K562 (cell line): Measurements from ENCODE around the gene CPED1. TPM values are rescaled to one million over a fixed set of nuclear protein-coding genes. Genes with fewer than 3 reads are reported as not detected.

ENCODE experiments used
- DDX20 ChIP-seq: fragments of 450-650 bp; IDR thresholded peaks from 2 replicates; pipeline ENCODE4 v1.6.1; 2016; ENCODE audit warnings: missing genetic modification characterization, low read depth, mild to moderate bottlenecking, missing compliant biosample characterization, moderate library complexity
- KLF13 ChIP-seq: fragments of 450-650 bp; IDR thresholded peaks from 2 replicates; pipeline ENCODE4 v1.6.1; 2016; ENCODE audit warnings: missing genetic modification characterization, low read depth, mild to moderate bottlenecking, missing compliant biosample characterization, moderate library complexity, borderline replicate concordance
- MAZ ChIP-seq, 2 experiments: fragments of 450-650 bp in 1 of 2; sonication (generic) in 1 of 2; formaldehyde crosslinking; IDR thresholded peaks in 1 of 2; conservative IDR thresholded peaks in 1 of 2; 2 replicates each; pipeline versions ENCODE4 v1.4.0 to v1.5.0; 2020; ENCODE audit warnings: mild to moderate bottlenecking in 1 of 2, missing genetic modification reagents in 1 of 2
- MBD2 ChIP-seq: sonication (generic); IDR thresholded peaks from 2 replicates; pipeline ENCODE4 v1.6.1; 2016; ENCODE audit warnings: low read depth, borderline replicate concordance
- MCM3 ChIP-seq: fragments of 450-650 bp; IDR thresholded peaks from 2 replicates; pipeline ENCODE4 v1.6.1; 2016
- MIER1 ChIP-seq: fragments of 450-650 bp; IDR thresholded peaks from 2 replicates; pipeline ENCODE4 v1.6.1; 2016; ENCODE audit warnings: antibody characterized with exemption, mild to moderate bottlenecking, low read depth
- OTX1 ChIP-seq: fragments of 450-650 bp; formaldehyde crosslinking; IDR thresholded peaks from 2 replicates; pipeline ENCODE4 v1.4.0; 2022; ENCODE audit warnings: mild to moderate bottlenecking
- PTTG1 ChIP-seq: fragments of 450-650 bp; IDR thresholded peaks from 2 replicates; pipeline ENCODE4 v1.6.1; 2016; ENCODE audit warnings: low read depth, mild to moderate bottlenecking, missing genetic modification characterization, missing compliant biosample characterization
- RAD21 ChIP-seq, 2 experiments: fragments of 250-450 bp in 1 of 2; fragments of 450-650 bp in 1 of 2; sonication (Bioruptor Pico) in 1 of 2; formaldehyde crosslinking in 1 of 2; IDR thresholded peaks in 1 of 2; conservative IDR thresholded peaks in 1 of 2; 2 replicates each; pipeline versions ENCODE4 v1.4.0 to v1.8.0; 2020 to 2022; ENCODE audit warnings: mild to moderate bottlenecking in 2 of 2, moderate library complexity in 1 of 2
- TSC22D4 ChIP-seq: fragments of 450-650 bp; IDR thresholded peaks from 2 replicates; pipeline ENCODE4 v1.6.1; 2016; ENCODE audit warnings: missing genetic modification characterization, missing biosample characterization, control low read depth
- ZFP30 ChIP-seq: fragments of 250-450 bp; sonication (Bioruptor Pico); IDR thresholded peaks from 2 replicates; pipeline ENCODE4 v1.8.0; 2022; ENCODE audit warnings: moderate library complexity, mild to moderate bottlenecking, inconsistent platforms, borderline replicate concordance
- ZNF408 ChIP-seq: fragments of 250-450 bp; sonication (Bioruptor Pico); IDR thresholded peaks from 2 replicates; pipeline ENCODE4 v1.4.0; 2020; ENCODE audit warnings: low read depth, mild to moderate bottlenecking, moderate library complexity
- ZNF778 ChIP-seq: fragments of 450-650 bp; formaldehyde crosslinking; IDR thresholded peaks from 2 replicates; pipeline ENCODE4 v1.4.0; 2020; ENCODE audit warnings: mild to moderate bottlenecking, moderate library complexity
- polyA plus RNA-seq, 8 experiments: library from polyadenylated mRNA; depleted of rRNA in 4 of 8; stranded (reverse) in 5 of 8; unstranded in 3 of 8; fragments of >200 nt; fragmentation: Nextera tagmentation in 2 of 8; fragmentation: Illumina TruSeq in 1 of 8; extraction: Ambion mirVana in 2 of 8; extraction: Trizol in 1 of 8; gene quantifications; 2 replicates each; pipeline versions ENCODE4 v1.2.1 to v1.2.3, GENCODE V29; 2011 to 2014; ENCODE audit warnings: inconsistent platforms in 1 of 8, missing spikeins in 1 of 8
- total RNA-seq, 7 experiments: library from RNA; depleted of rRNA in 6 of 7; stranded (reverse); fragments of >200 nt in 6 of 7; fragmentation: Illumina TruSeq in 2 of 7; extraction: Trizol in 2 of 7; gene quantifications; 2 replicates each; pipeline versions ENCODE4 v1.2.1 to v1.2.3, GENCODE V29; 2011 to 2021; ENCODE audit warnings: low replicate concordance in 1 of 7
- TF ChIP-seq, protein P1 (sequence below): fragments of 250-450 bp; sonication (Bioruptor Pico); IDR thresholded peaks from 2 replicates; pipeline ENCODE4 v1.4.0; 2020; ENCODE audit warnings: mild to moderate bottlenecking, moderate library complexity
- TF ChIP-seq, protein P2 (sequence below), 2 experiments: fragments of 250-450 bp in 1 of 2; fragments of 450-650 bp in 1 of 2; sonication (Bioruptor Pico) in 1 of 2; IDR thresholded peaks; 2 replicates each; pipeline versions ENCODE4 v1.6.1 to v1.8.0; 2016 to 2021; ENCODE audit warnings: mild to moderate bottlenecking in 2 of 2, moderate library complexity in 2 of 2, missing compliant biosample characterization in 1 of 2, missing genetic modification characterization in 1 of 2
- TF ChIP-seq, protein P3 (sequence below): fragments of 250-450 bp; sonication (Bioruptor Pico); IDR thresholded peaks from 2 replicates; pipeline ENCODE4 v1.9.0; 2021; ENCODE audit warnings: mild to moderate bottlenecking
- TF ChIP-seq, protein P4 (sequence below): fragments of 450-650 bp; IDR thresholded peaks from 2 replicates; pipeline ENCODE4 v1.6.1; 2016; ENCODE audit warnings: antibody characterized with exemption
- TF ChIP-seq, protein P5 (sequence below): IDR thresholded peaks from 2 replicates; pipeline ENCODE4 v1.6.1; 2011; ENCODE audit warnings: borderline replicate concordance, low read depth, mild to moderate bottlenecking, moderate library complexity, low read length; ENCODE audit not compliant: insufficient read depth, poor library complexity, severe bottlenecking

CPED1 gene
- total and polyA plus RNA-seq, 9 of the 15 experiments (the other 6 are each of a cell fraction or from before 2014, with no cell fraction given): 195 to 393 (median 290) TPM

DNA sequence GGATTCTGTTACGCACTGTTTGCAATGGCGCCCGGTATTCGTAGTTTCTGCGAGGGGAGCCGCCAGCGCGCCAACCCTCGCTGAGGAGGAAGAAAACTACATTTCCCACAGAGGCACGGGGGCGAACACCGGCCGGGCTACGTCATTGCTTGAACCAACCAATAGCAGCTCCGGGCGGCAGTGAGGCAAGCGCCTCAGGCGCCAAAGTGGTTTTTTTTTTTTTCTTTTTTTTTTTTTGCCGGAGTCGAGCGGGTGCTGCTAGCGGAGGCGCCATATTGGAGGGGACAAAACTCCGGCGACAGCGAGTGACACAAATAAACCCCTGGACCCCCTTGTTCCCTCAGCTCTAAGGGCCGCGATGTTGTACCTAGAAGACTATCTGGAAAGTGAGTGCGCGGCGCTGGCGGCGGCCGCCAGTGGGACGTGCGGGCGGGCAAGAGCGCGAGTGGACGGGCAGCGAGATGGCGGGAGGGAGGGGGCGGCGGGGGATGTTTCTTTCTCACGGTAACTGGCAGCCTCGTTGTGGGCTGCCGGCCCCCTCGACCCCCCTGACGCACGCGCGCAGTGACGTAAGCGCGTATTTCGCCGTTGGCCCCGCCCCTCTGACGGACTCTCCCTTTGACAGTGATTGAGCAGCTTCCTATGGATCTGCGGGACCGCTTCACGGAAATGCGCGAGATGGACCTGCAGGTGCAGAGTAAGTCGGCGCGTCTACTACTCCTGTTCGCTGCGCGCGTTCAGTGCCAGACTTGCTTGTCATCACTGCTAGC is 37.8 kb upstream of the CPED1 start, which contains the start of gene ING3 (continued):
- TF ChIP-seq, protein P1, sequence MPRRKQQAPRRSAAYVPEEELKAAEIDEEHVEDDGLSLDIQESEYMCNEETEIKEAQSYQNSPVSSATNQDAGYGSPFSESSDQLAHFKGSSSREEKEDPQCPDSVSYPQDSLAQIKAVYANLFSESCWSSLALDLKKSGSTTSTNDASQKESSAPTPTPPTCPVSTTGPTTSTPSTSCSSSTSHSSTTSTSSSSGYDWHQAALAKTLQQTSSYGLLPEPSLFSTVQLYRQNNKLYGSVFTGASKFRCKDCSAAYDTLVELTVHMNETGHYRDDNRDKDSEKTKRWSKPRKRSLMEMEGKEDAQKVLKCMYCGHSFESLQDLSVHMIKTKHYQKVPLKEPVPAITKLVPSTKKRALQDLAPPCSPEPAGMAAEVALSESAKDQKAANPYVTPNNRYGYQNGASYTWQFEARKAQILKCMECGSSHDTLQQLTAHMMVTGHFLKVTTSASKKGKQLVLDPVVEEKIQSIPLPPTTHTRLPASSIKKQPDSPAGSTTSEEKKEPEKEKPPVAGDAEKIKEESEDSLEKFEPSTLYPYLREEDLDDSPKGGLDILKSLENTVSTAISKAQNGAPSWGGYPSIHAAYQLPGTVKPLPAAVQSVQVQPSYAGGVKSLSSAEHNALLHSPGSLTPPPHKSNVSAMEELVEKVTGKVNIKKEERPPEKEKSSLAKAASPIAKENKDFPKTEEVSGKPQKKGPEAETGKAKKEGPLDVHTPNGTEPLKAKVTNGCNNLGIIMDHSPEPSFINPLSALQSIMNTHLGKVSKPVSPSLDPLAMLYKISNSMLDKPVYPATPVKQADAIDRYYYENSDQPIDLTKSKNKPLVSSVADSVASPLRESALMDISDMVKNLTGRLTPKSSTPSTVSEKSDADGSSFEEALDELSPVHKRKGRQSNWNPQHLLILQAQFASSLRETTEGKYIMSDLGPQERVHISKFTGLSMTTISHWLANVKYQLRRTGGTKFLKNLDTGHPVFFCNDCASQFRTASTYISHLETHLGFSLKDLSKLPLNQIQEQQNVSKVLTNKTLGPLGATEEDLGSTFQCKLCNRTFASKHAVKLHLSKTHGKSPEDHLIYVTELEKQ (CRISPR knock-in tag): no peak
- no peak for TF ChIP-seq MIER1
- TF ChIP-seq ZFP30 (CRISPR knock-in tag): no peak
- TF ChIP-seq, protein P2, sequence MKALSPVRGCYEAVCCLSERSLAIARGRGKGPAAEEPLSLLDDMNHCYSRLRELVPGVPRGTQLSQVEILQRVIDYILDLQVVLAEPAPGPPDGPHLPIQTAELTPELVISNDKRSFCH (CRISPR knock-in tag; IDR thresholded peaks at IDR 0.05): no peak
- TF ChIP-seq, protein P2 (tag; IDR thresholded peaks at IDR 0.05): no peak
- TF ChIP-seq OTX1: peak; percentile 70; the same call in 1 of the 2 replicates
- TF ChIP-seq KLF13 (tag): no peak
- no peak for TF ChIP-seq PTTG1 (tag)
- TF ChIP-seq ZNF778 (CRISPR knock-in tag): no peak
- peak; percentile 95 for TF ChIP-seq MBD2
- TF ChIP-seq, protein P3, sequence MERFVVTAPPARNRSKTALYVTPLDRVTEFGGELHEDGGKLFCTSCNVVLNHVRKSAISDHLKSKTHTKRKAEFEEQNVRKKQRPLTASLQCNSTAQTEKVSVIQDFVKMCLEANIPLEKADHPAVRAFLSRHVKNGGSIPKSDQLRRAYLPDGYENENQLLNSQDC: 0 out of 2 replicates have a peak, but pooled peaks have one; percentile 53
- TF ChIP-seq, protein P4, sequence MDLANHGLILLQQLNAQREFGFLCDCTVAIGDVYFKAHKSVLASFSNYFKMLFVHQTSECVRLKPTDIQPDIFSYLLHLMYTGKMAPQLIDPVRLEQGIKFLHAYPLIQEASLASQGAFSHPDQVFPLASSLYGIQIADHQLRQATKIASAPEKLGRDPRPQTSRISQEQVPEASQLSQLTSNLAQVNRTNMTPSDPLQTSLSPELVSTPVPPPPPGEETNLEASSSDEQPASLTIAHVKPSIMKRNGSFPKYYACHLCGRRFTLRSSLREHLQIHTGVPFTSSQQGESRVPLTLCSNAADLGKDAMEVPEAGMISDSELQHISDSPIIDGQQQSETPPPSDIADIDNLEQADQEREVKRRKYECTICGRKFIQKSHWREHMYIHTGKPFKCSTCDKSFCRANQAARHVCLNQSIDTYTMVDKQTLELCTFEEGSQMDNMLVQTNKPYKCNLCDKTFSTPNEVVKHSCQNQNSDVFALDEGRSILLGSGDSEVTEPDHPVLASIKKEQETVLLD: peak; percentile 100
- TF ChIP-seq MAZ (CRISPR knock-in tag; conservative IDR thresholded peaks at IDR 0.05 in 1 of 2, IDR thresholded peaks at IDR 0.05 in 1 of 2): peak; percentile 84 to 85
- TF ChIP-seq DDX20 (tag): no peak
- no peak for TF ChIP-seq ZNF408 (CRISPR knock-in tag)
- TF ChIP-seq TSC22D4 (tag): no peak
- no peak; a peak in 1 of 4 replicates for TF ChIP-seq RAD21 (CRISPR knock-in tag; conservative IDR thresholded peaks at IDR 0.05 in 1 of 2, IDR thresholded peaks at IDR 0.05 in 1 of 2)
- TF ChIP-seq, protein P5, sequence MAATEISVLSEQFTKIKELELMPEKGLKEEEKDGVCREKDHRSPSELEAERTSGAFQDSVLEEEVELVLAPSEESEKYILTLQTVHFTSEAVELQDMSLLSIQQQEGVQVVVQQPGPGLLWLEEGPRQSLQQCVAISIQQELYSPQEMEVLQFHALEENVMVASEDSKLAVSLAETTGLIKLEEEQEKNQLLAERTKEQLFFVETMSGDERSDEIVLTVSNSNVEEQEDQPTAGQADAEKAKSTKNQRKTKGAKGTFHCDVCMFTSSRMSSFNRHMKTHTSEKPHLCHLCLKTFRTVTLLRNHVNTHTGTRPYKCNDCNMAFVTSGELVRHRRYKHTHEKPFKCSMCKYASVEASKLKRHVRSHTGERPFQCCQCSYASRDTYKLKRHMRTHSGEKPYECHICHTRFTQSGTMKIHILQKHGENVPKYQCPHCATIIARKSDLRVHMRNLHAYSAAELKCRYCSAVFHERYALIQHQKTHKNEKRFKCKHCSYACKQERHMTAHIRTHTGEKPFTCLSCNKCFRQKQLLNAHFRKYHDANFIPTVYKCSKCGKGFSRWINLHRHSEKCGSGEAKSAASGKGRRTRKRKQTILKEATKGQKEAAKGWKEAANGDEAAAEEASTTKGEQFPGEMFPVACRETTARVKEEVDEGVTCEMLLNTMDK: no peak
- TF ChIP-seq MCM3: no peak
